Panc1 (cell line): ENCODE measurements around the gene RIGI. TPM values are rescaled to one million over a fixed set of nuclear protein-coding genes. Genes with fewer than 3 reads are reported as not detected.

ENCODE experiments used
- ATAC-seq: fragments of 200-7000 bp; cut with Tn5 transposase; 2 replicates; pipeline ENCODE4 v1.9.1; 2020; ENCODE audit warnings: mild to moderate bottlenecking, moderate library complexity
- BruUV-seq: library from RNA; stranded (reverse); fragments of 400-500 nt; replicated peaks from 2 replicates; lab custom pipeline; 2021; lab: Mats Ljungman, UMichigan
- CTCF ChIA-PET: fragments of 300-600 bp; sonication (Branson Sonifier 250); formaldehyde crosslinking; loops from one replicate; lab custom pipeline; 2022; ENCODE audit warnings: antibody characterized with exemption; lab: Charles Lee
- POLR2A ChIA-PET: fragments of 300-600 bp; sonication (Branson Sonifier 250); formaldehyde crosslinking; loops from one replicate; lab custom pipeline; 2022; ENCODE audit warnings: antibody characterized with exemption; lab: Charles Lee
- DNase-seq: peaks from one replicate; pipeline ENCODE4 v3.0.0-alpha.2; 2010; ENCODE audit warnings: low read depth, low spot score
- H3K27ac ChIP-seq: 2 replicates; pipeline ENCODE4 v1.5.1; 2011; ENCODE audit warnings: mild to moderate bottlenecking, low read length, inconsistent platforms
- H3K27me3 ChIP-seq: fragments of 200-500 bp; sonication (Bioruptor generic); 2 replicates; pipeline ENCODE4 v1.6.0; 2014; ENCODE audit warnings: low read length, inconsistent platforms; ENCODE audit not compliant: control insufficient read depth, insufficient read depth
- H3K36me3 ChIP-seq: fragments of 200-500 bp; sonication (Bioruptor generic); 2 replicates; pipeline ENCODE4 v1.5.1; 2014; ENCODE audit warnings: inconsistent platforms, mild to moderate bottlenecking, low read length, moderate library complexity; ENCODE audit not compliant: control insufficient read depth, insufficient read depth
- H3K4me1 ChIP-seq: 2 replicates; pipeline ENCODE4 v1.5.1; 2011; ENCODE audit warnings: inconsistent platforms, mild to moderate bottlenecking, low read length, moderate library complexity; ENCODE audit not compliant: control insufficient read depth, insufficient read depth
- H3K4me3 ChIP-seq, 2 experiments: 2 replicates each; pipeline ENCODE4 v1.5.1; 2011 to 2012; ENCODE audit warnings: low read depth in 2 of 2, low read length in 2 of 2, mild to moderate bottlenecking in 2 of 2, inconsistent platforms in 1 of 2, moderate library complexity in 1 of 2
- H3K9me3 ChIP-seq: fragments of 200-500 bp; sonication (Bioruptor generic); 2 replicates; pipeline ENCODE4 v1.5.1; 2014; ENCODE audit warnings: low read depth, mild to moderate bottlenecking, inconsistent platforms, low read length, moderate library complexity; ENCODE audit not compliant: control insufficient read depth, insufficient read depth
- CTCF ChIP-seq: fragments of 450-650 bp; IDR thresholded peaks from 2 replicates; pipeline ENCODE4 v1.5.1; 2017; ENCODE audit warnings: mild to moderate bottlenecking
- POLR2AphosphoS5 ChIP-seq: IDR thresholded peaks from 2 replicates; pipeline ENCODE4 v1.6.1; 2012; ENCODE audit warnings: mild to moderate bottlenecking, low read depth, low read length, moderate library complexity
- REST ChIP-seq, 2 experiments: IDR thresholded peaks; 2 replicates each; pipeline ENCODE4 v1.6.1; 2011 to 2012; ENCODE audit warnings: low read depth in 2 of 2, control low read depth in 1 of 2, low read length in 1 of 2, mild to moderate bottlenecking in 1 of 2, moderate library complexity in 1 of 2; ENCODE audit not compliant: insufficient read depth in 1 of 2
- SIN3A ChIP-seq: IDR thresholded peaks from 2 replicates; pipeline ENCODE4 v1.6.1; 2012; ENCODE audit warnings: low read depth, mild to moderate bottlenecking, low read length, moderate library complexity, borderline replicate concordance; ENCODE audit not compliant: insufficient read depth
- TCF7L2 ChIP-seq: IDR thresholded peaks from 2 replicates; pipeline ENCODE4 v1.6.1; 2011; ENCODE audit warnings: mild to moderate bottlenecking, low read depth, low read length, inconsistent platforms
- in situ Hi-C: cut with HindIII; loops from 2 replicates; pipeline ENCODE4 v1.10.0; 2016; ENCODE audit warnings: low sequenced_read_pairs, low pct_unique_long_range_greater_than_20kb
- intact Hi-C: fragments of 100-400 bp; cut with micrococcal nuclease; formaldehyde crosslinking; loops from one replicate; pipeline ENCODE4 v1.10.0; 2022; ENCODE audit not compliant: unreplicated experiment
- total RNA-seq: library from RNA; stranded (reverse); gene quantifications from one replicate; pipeline ENCODE4 v1.2.1, GENCODE V29; 2021; ENCODE audit not compliant: unreplicated experiment

The RIGI gene
- total RNA-seq, 1 experiment from 2014 or later = 27.7 TPM

- H3K36me3 ChIP-seq = peaks cover 27% of the 10 kb centered on the region
- no peak overlapping the region for H3K27ac ChIP-seq
- no peak overlapping the region for H3K4me3 ChIP-seq
- ChIA-PET CTCF (no interaction called here), POLR2A (interaction anchor here (0.5 kb wide), 1 partner anchor 38 kb away, joined by 3 read pairs; no protein-coding TSS in a partner anchor)
- DNase-seq (no peak), ATAC-seq (no peak)
- no TSS peak for BruUV-seq
- no peaks in the 10 kb centered on the region for H3K4me1 ChIP-seq
- no peaks in the 10 kb centered on the region for H3K27me3 ChIP-seq
- TF ChIP-seq TCF7L2 (no peak), SIN3A (no peak), CTCF (no peak)
- intact Hi-C loops = no loop called here
- in situ Hi-C loops = no loop called here
- H3K9me3 ChIP-seq = no peaks in the 10 kb centered on the region
Measured at GRCh38 chr9:32490601-32491000, 35.4 kb downstream of the RIGI start.

DNA sequence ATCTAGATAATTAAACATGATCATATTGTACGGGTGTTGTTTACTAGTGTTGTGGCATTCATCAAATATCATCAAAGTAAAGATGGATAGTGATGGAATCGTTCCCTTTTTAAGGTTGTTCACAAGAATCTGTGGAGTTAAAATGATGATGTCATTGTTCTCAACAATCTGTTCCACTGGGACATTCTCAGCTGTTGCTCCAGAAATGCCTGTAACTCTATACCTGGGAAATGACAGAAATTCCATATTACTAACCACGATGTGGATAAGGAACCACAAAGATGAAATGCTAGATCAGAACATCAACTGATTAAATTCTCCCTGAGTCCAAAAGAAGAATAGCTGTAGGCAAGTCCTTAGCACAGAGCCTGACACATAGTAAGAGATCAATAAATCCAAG is 38.0 kb downstream of the RIGI start:
- CTCF ChIA-PET = no interaction called here
- DNase-seq = no peak
- no peak for ATAC-seq
- POLR2A ChIA-PET = no interaction called here
- BruUV-seq = no TSS peak
- in situ Hi-C loops (no loop called here), intact Hi-C loops (loop anchor here (10.0 kb wide), 1 partner anchor 63 kb away; no protein-coding TSS in a partner anchor)
- H3K4me3 ChIP-seq = no peak overlapping the region
- no peak overlapping the region for H3K27ac ChIP-seq
- peaks cover 30% of the 10 kb centered on the region for H3K36me3 ChIP-seq
- H3K9me3 ChIP-seq = no peaks in the 10 kb centered on the region
- no peak for TF ChIP-seq SIN3A
- TF ChIP-seq REST (IDR thresholded peaks at IDR 0.05; ENCODE audit: insufficient read depth in 1 of 2, low read depth in 2 of 2, low read length in 1 of 2) = no peak
- no peak for TF ChIP-seq TCF7L2
- TF ChIP-seq POLR2AphosphoS5 = no peak
- no peak for TF ChIP-seq CTCF
- no peaks in the 10 kb centered on the region for H3K27me3 ChIP-seq
- no peaks in the 10 kb centered on the region for H3K4me1 ChIP-seq
